IMR-90 (cell line): ENCODE data around the gene PTPRG. TPM values are rescaled to one million over a fixed set of nuclear protein-coding genes. Genes with fewer than 3 reads are reported as not detected.

ENCODE experiments used
- ATAC-seq: fragments of 200-7000 bp; cut with Tn5 transposase; 2 replicates; pipeline ENCODE4 v1.9.1; 2020; ENCODE audit warnings: low read depth, mild to moderate bottlenecking, moderate library complexity
- BruUV-seq: library from RNA; stranded (reverse); fragments of 400-500 nt; replicated peaks from 2 replicates; lab custom pipeline; 2021; lab: Mats Ljungman, UMichigan
- CTCF ChIA-PET: fragments of 300-600 bp; formaldehyde crosslinking; extraction: SDS; loops from one replicate; lab custom pipeline; 2021; ENCODE audit warnings: antibody characterized with exemption; lab: Yijun Ruan, JAX
- POLR2A ChIA-PET: fragments of 300-600 bp; sonication (Branson Sonifier 250); formaldehyde crosslinking; loops from one replicate; lab custom pipeline; 2022; ENCODE audit warnings: antibody characterized with exemption; ENCODE audit not compliant: unreplicated experiment; lab: Charles Lee
- DNase-seq: peaks from one replicate; pipeline ENCODE4 v3.0.0; 2013
- H2AFZ ChIP-seq: replicated peaks from 2 replicates; pipeline ENCODE3; 2013; ENCODE audit warnings: low read length, mild to moderate bottlenecking; ENCODE audit not compliant: poor library complexity
- H2AK5ac ChIP-seq: 2 replicates; pipeline ENCODE4 v1.6.1; 2013; ENCODE audit warnings: low read depth, low read length, inconsistent platforms
- H2AK9ac ChIP-seq: replicated peaks from 2 replicates; pipeline ENCODE3; 2013; ENCODE audit warnings: mild to moderate bottlenecking, low read depth, low read length, moderate library complexity; ENCODE audit not compliant: poor library complexity
- H2BK120ac ChIP-seq: 2 replicates; pipeline ENCODE4 v1.6.1; 2013; ENCODE audit warnings: low read depth, low read length, inconsistent platforms
- H2BK15ac ChIP-seq: 3 replicates; pipeline ENCODE4 v1.6.1; 2013; ENCODE audit warnings: low read depth, low read length, inconsistent platforms
- H2BK20ac ChIP-seq: 2 replicates; pipeline ENCODE4 v1.6.1; 2013; ENCODE audit warnings: low read depth, mild to moderate bottlenecking, inconsistent platforms, low read length, moderate library complexity
- H2BK5ac ChIP-seq: 2 replicates; pipeline ENCODE4 v1.6.1; 2013; ENCODE audit warnings: mild to moderate bottlenecking, low read depth, low read length, inconsistent platforms; ENCODE audit not compliant: poor library complexity, severe bottlenecking
- H3K14ac ChIP-seq: replicated peaks from 2 replicates; pipeline ENCODE4 v1.6.1; 2013; ENCODE audit warnings: low read depth, low read length, inconsistent platforms
- H3K18ac ChIP-seq: 2 replicates; pipeline ENCODE4 v1.6.1; 2013; ENCODE audit warnings: low read depth, low read length, control low read depth
- H3K23ac ChIP-seq: 2 replicates; pipeline ENCODE4 v1.6.1; 2013; ENCODE audit warnings: low read depth, low read length, inconsistent platforms
- H3K27ac ChIP-seq: 2 replicates; pipeline ENCODE4 v1.5.1; 2013; ENCODE audit warnings: mild to moderate bottlenecking, control low read depth, low read length; ENCODE audit not compliant: insufficient read depth
- H3K27me3 ChIP-seq: 2 replicates; pipeline ENCODE4 v1.6.1; 2013; ENCODE audit warnings: low read length; ENCODE audit not compliant: control insufficient read depth, insufficient read depth
- H3K36me3 ChIP-seq: 2 replicates; pipeline ENCODE4 v1.6.1; 2013; ENCODE audit warnings: low read length, mixed read lengths; ENCODE audit not compliant: control insufficient read depth, insufficient read depth
- H3K4ac ChIP-seq: 2 replicates; pipeline ENCODE4 v1.6.1; 2013; ENCODE audit warnings: low read depth, low read length, inconsistent platforms
- H3K4me1 ChIP-seq: 2 replicates; pipeline ENCODE4 v1.6.1; 2013; ENCODE audit warnings: low read length, mixed read lengths; ENCODE audit not compliant: control insufficient read depth, insufficient read depth
- H3K4me2 ChIP-seq: 2 replicates; pipeline ENCODE4 v1.6.1; 2013; ENCODE audit warnings: low read depth, mild to moderate bottlenecking, control low read depth, low read length, moderate library complexity
- H3K4me3 ChIP-seq: 2 replicates; pipeline ENCODE4 v1.5.1; 2013; ENCODE audit warnings: low read depth, mild to moderate bottlenecking, control low read depth, low read length, moderate library complexity; ENCODE audit not compliant: insufficient read depth
- H3K56ac ChIP-seq: 2 replicates; pipeline ENCODE4 v1.6.1; 2013; ENCODE audit warnings: low read length, inconsistent platforms; ENCODE audit not compliant: insufficient read depth; ENCODE audit errors: extremely low read depth
- H3K79me1 ChIP-seq, 2 experiments: 2 replicates each; pipeline ENCODE4 v1.6.1; 2013; ENCODE audit warnings: low read length in 2 of 2, inconsistent platforms in 1 of 2, low read depth in 1 of 2
- H3K9ac ChIP-seq: 2 replicates; pipeline ENCODE4 v1.6.1; 2013; ENCODE audit warnings: low read depth, low read length, control low read depth
- H3K9me1 ChIP-seq: 2 replicates; pipeline ENCODE4 v1.6.1; 2013; ENCODE audit warnings: low read length, inconsistent platforms; ENCODE audit not compliant: insufficient read depth
- H3K9me3 ChIP-seq: 2 replicates; pipeline ENCODE4 v1.6.1; 2013; ENCODE audit warnings: low read length; ENCODE audit not compliant: control insufficient read depth, insufficient read depth
- H4K20me1 ChIP-seq: 2 replicates; pipeline ENCODE4 v1.6.1; 2013; ENCODE audit warnings: low read length, inconsistent platforms; ENCODE audit not compliant: insufficient read depth
- H4K5ac ChIP-seq: 2 replicates; pipeline ENCODE4 v1.6.1; 2013; ENCODE audit warnings: mild to moderate bottlenecking, low read depth, low read length, control low read depth
- H4K8ac ChIP-seq, 2 experiments: 2 replicates each; pipeline ENCODE4 v1.6.1; 2013; ENCODE audit warnings: low read depth in 2 of 2, low read length in 2 of 2, control low read depth in 1 of 2, inconsistent platforms in 1 of 2
- H4K91ac ChIP-seq: 2 replicates; pipeline ENCODE4 v1.6.1; 2013; ENCODE audit warnings: low read depth, low read length, inconsistent platforms; ENCODE audit not compliant: insufficient read depth
- CTCF ChIP-seq: conservative IDR thresholded peaks from 2 replicates; pipeline ENCODE4 v1.5.1; 2012; ENCODE audit warnings: mild to moderate bottlenecking, low read depth, low read length, improper control_type of control experiment
- WGBS, 2 experiments: methylation state at CpG; one replicate each; pipeline versions ENCODE4 v1.1.5 to v1.1.7; 2013; ENCODE audit warnings: missing lambda C conversion rate in 2 of 2; ENCODE audit not compliant: insufficient read length in 1 of 2; ENCODE audit errors: extremely low coverage in 2 of 2; 5-methylcytosine and 5-hydroxymethylcytosine counted together
- dilution Hi-C: fragments of 300-500 bp; cut with HindIII; formaldehyde crosslinking; loops from one replicate; pipeline ENCODE4 v1.14.3; 2018; ENCODE audit warnings: low sequenced_read_pairs; ENCODE audit not compliant: unreplicated experiment
- in situ Hi-C: fragments of 300-500 bp; cut with MboI; formaldehyde crosslinking; loops from 3 replicates; pipeline ENCODE4 v1.14.3; 2019; ENCODE audit warnings: low sequenced_read_pairs, inconsistent platforms, mixed read lengths
- intact Hi-C: fragments of 100-400 bp; cut with micrococcal nuclease; formaldehyde crosslinking; loops from 2 replicates; pipeline ENCODE4 v1.10.0; 2022
- polyA plus RNA-seq, 3 experiments: library from polyadenylated mRNA; depleted of rRNA; stranded (reverse); fragments of >200 nt; gene quantifications; 2 replicates each; pipeline ENCODE4 v1.2.3, GENCODE V29; 2012; ENCODE audit warnings: low replicate concordance in 1 of 3
- total RNA-seq: library from RNA; depleted of rRNA; stranded (reverse); fragments of >200 nt; gene quantifications from 2 replicates; pipeline ENCODE4 v1.2.3, GENCODE V29; 2012

The PTPRG gene
- total and polyA plus RNA-seq, 2 of the 4 experiments (the other 2 are of a cell fraction), result 7.7 to 31.0 TPM

GRCh38 chr3:61901986-61902385 lies 340.6 kb downstream of the PTPRG start:
- in situ Hi-C loops, result no loop called here
- no peak overlapping the region for H2BK15ac ChIP-seq
- H4K5ac ChIP-seq, result no peak overlapping the region
- no peak overlapping the region for H2AK9ac ChIP-seq
- TF ChIP-seq CTCF, result no peak
- H3K4me2 ChIP-seq, result no peak overlapping the region
- H2BK5ac ChIP-seq, result no peak overlapping the region
- no peak overlapping the region for H3K23ac ChIP-seq
- H3K14ac ChIP-seq, result no peak overlapping the region
- H2BK20ac ChIP-seq, result no peak overlapping the region
- WGBS, 2 experiments, result no CpG with 5 or more reads among the region's 2 CpGs
- no peaks in the 10 kb centered on the region for H3K36me3 ChIP-seq
- no peak overlapping the region for H4K8ac ChIP-seq
- ATAC-seq (no peak), DNase-seq (no peak)
- H3K56ac ChIP-seq, result no peak overlapping the region
- H2AK5ac ChIP-seq, result no peak overlapping the region
- H3K18ac ChIP-seq, result no peak overlapping the region
- peaks cover 14 to 19% of the 10 kb centered on the region in 2 experiments for H3K79me1 ChIP-seq
- H4K20me1 ChIP-seq, result peaks cover 17% of the 10 kb centered on the region; the same call in 1 of the 2 replicates
- H3K4ac ChIP-seq, result no peak overlapping the region
- no peak overlapping the region for H2AFZ ChIP-seq
- H3K4me3 ChIP-seq, result no peak overlapping the region
- intact Hi-C loops, result no loop called here
- H2BK120ac ChIP-seq, result no peak overlapping the region
- ChIA-PET POLR2A (no interaction called here), CTCF (no interaction called here)
- H3K4me1 ChIP-seq, result peaks cover 2% of the 10 kb centered on the region; the same call in 1 of the 2 replicates
- no peak overlapping the region for H3K9ac ChIP-seq
- H3K9me1 ChIP-seq, result peaks cover 7% of the 10 kb centered on the region
- dilution Hi-C loops, result no loop called here
- no peaks in the 10 kb centered on the region for H3K27me3 ChIP-seq
- H3K27ac ChIP-seq, result no peak overlapping the region
- BruUV-seq, result no TSS peak
- H3K9me3 ChIP-seq, result no peaks in the 10 kb centered on the region
- H4K91ac ChIP-seq, result no peak overlapping the region
